Activated B cell treated with CpG ODN at 0.5 μM for 24 hours (primary cell): Measurements from ENCODE around the gene TUBB4A. TPM values are rescaled to one million over a fixed set of nuclear protein-coding genes. Genes with fewer than 3 reads are reported as not detected.

Experiments
- ATAC-seq: fragments of 200-7000 bp; cut with Tn5 transposase; one replicate; pipeline ENCODE4 v1.10.0; 2021; ENCODE audit warnings: low read depth, mild to moderate bottlenecking, moderate library complexity
- CTCF ChIA-PET: fragments of 350-600 bp; sonication (Branson Sonifier 250); formaldehyde crosslinking; loops from one replicate; lab custom pipeline; 2021; ENCODE audit warnings: antibody characterized with exemption; lab: Charles Lee
- POLR2A ChIA-PET: fragments of 350-600 bp; sonication (Branson Sonifier 250); formaldehyde crosslinking; loops from one replicate; lab custom pipeline; 2021; ENCODE audit warnings: antibody characterized with exemption; lab: Charles Lee
- DNase-seq: peaks from one replicate; pipeline ENCODE4 v3.0.0; 2022
- H3K27ac Mint-ChIP-seq: one replicate; pipeline ENCODE4 v1.8.0; 2020; ENCODE audit warnings: mixed read lengths
- H3K27me3 Mint-ChIP-seq: one replicate; pipeline ENCODE4 v1.8.0; 2021; ENCODE audit warnings: mixed read lengths
- H3K36me3 Mint-ChIP-seq: one replicate; pipeline ENCODE4 v1.8.0; 2021; ENCODE audit warnings: low read depth, mixed read lengths
- H3K4me1 Mint-ChIP-seq: one replicate; pipeline ENCODE4 v1.8.0; 2021; ENCODE audit warnings: mixed read lengths
- H3K4me3 Mint-ChIP-seq: one replicate; pipeline ENCODE4 v1.8.0; 2020; ENCODE audit warnings: mild to moderate bottlenecking, mixed read lengths
- H3K9me3 Mint-ChIP-seq: one replicate; pipeline ENCODE4 v1.8.0; 2020; ENCODE audit warnings: mixed read lengths
- intact Hi-C: fragments of 100-400 bp; cut with micrococcal nuclease; formaldehyde crosslinking; loops from one replicate; pipeline ENCODE4 v1.15.1; 2024
- total RNA-seq: library from RNA; stranded (reverse); gene quantifications from 2 replicates; pipeline ENCODE4 v1.2.3, GENCODE V29; 2022
- TF ChIP-seq, protein P1 (sequence below): fragments of 200-600 bp; IDR thresholded peaks from one replicate; pipeline ENCODE4 v1.8.0; 2022; ENCODE audit warnings: antibody characterized with exemption, mild to moderate bottlenecking

Gene TUBB4A
- total RNA-seq, 1 donor from 2014 or later: 13.2 TPM

DNA sequence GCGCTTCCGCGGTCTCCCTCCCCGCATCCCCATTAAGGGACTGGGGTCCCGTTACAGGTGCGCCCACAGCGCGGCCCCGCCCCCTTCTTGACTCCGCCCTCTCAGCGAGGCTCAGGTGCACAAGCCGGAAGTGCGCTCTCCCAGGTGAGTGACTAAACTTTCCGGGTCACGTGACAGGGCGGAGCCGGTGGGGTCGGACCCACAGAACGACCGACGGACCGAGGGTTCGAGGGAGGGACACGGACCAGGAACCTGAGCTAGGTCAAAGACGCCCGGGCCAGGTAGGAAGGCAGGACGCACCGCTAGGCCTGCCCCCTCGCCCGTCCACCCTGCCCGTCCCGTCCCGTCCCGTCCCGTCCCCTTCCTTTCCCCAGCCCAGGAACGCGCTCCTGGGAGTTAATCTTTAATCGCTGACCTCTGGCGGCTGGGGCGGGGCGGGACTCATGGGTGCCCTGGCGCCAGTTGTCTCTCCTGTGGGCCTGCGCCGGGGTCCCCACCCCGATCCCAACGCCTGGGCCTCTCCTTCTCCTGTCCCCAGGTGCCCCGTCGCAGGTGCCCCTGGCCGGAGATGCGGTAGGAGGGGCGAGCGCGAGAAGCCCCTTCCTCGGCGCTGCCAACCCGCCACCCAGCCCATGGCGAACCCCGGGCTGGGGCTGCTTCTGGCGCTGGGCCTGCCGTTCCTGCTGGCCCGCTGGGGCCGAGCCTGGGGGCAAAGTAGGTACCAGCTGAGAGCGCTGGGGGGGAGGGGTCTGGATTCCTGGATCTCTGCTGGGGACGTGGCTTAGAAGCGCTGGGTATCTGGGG lies 37.8 kb downstream of the TUBB4A start, which contains the start of gene CRB3:
Gene CRB3 (plus strand): TSS at position 202 of the 804 bp plus-strand sequence. CDS start 431 bp downstream, at position 633.
- no peaks in the 10 kb centered on the region for H3K9me3 Mint-ChIP-seq
- H3K27me3 Mint-ChIP-seq: peaks cover 3% of the 10 kb centered on the region
- ATAC-seq (no peak), DNase-seq (no peak)
- peak within 1 kb of the TSS; percentile 73 for H3K4me3 Mint-ChIP-seq
- ChIA-PET POLR2A (interaction anchor here (0.6 to 1.7 kb wide), 4 partner anchors 17 to 416 kb away, joined by 3 to 11 read pairs (median 10); partner anchors contain the start of gene DENND1C), CTCF (interaction anchor here (1.3 kb wide), 1 partner anchor 17 kb away, joined by 3 read pairs; the partner anchor contains the start of gene DENND1C)
- intact Hi-C loops: no loop called here
- peaks cover 21% of the 10 kb centered on the region for H3K36me3 Mint-ChIP-seq
- H3K27ac Mint-ChIP-seq: peak within 1 kb of the TSS; percentile 70
- TF ChIP-seq, protein P1, sequence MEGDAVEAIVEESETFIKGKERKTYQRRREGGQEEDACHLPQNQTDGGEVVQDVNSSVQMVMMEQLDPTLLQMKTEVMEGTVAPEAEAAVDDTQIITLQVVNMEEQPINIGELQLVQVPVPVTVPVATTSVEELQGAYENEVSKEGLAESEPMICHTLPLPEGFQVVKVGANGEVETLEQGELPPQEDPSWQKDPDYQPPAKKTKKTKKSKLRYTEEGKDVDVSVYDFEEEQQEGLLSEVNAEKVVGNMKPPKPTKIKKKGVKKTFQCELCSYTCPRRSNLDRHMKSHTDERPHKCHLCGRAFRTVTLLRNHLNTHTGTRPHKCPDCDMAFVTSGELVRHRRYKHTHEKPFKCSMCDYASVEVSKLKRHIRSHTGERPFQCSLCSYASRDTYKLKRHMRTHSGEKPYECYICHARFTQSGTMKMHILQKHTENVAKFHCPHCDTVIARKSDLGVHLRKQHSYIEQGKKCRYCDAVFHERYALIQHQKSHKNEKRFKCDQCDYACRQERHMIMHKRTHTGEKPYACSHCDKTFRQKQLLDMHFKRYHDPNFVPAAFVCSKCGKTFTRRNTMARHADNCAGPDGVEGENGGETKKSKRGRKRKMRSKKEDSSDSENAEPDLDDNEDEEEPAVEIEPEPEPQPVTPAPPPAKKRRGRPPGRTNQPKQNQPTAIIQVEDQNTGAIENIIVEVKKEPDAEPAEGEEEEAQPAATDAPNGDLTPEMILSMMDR: no peak
- H3K4me1 Mint-ChIP-seq: peaks cover 28% of the 10 kb centered on the region

DNA sequence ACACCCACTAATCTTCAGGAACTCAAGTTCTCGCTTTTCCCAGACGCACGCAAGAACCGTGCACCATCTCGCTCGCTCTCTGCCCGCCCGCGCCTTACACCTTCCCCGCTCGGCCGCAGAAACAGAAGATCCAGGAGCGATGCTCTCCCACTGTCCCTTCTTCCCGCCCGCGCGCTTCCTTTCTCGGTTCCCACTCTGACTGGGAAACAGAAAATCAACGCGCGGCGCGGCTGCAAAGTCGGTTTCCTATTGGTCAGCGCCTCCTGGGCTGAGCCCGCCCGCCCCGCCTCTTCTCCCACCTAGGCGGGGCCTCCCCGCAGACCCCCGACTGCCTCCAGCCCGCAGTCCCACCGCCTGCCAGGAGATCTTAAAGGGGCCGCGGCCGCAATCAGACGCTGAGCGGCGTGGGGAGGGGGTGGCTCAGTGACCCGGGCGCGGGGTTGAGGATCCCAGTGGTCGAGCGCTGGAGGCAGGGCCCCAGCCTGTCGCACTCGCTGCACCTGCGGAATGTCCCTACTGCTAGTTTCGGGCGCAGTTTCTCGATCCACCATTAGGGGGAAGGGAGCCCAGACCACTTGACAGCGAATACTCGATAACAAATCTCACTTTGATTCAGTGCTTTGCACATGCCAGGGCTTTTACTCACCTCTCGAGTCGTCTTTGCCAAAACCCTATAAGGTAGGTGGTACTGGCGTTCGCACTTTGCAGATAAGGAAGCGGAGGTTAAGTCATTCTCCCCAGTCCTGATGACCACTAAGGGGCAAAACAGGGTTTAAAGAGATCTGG lies 41.8 kb downstream of the TUBB4A start:
- peak overlapping the region; percentile 90 for H3K4me3 Mint-ChIP-seq
- POLR2A ChIA-PET: interaction anchor here (0.7 to 2.8 kb wide), 7 partner anchors 21 to 57 kb away, joined by 3 to 25 read pairs (median 4); partner anchors contain the start of genes DENND1C and KHSRP
- peaks cover 13% of the 10 kb centered on the region for H3K36me3 Mint-ChIP-seq
- CTCF ChIA-PET: interaction anchor here (1.7 kb wide), 1 partner anchor 21 kb away, joined by 4 read pairs; the partner anchor contains the start of gene DENND1C
- peak overlapping the region; percentile 79 for H3K27ac Mint-ChIP-seq
- no peaks in the 10 kb centered on the region for H3K9me3 Mint-ChIP-seq
- peaks cover 3% of the 10 kb centered on the region for H3K27me3 Mint-ChIP-seq
- H3K4me1 Mint-ChIP-seq: peaks cover 42% of the 10 kb centered on the region
- ATAC-seq (peak; percentile 82), DNase-seq (peak; percentile 90)
- intact Hi-C loops: loop anchor here (1.0 kb wide), 8 partner anchors 21 to 403 kb away; partner anchors contain the start of genes DENND1C, GPR108, GTF2F1 and TUBB4A
- TF ChIP-seq, protein P1: no peak

DNA sequence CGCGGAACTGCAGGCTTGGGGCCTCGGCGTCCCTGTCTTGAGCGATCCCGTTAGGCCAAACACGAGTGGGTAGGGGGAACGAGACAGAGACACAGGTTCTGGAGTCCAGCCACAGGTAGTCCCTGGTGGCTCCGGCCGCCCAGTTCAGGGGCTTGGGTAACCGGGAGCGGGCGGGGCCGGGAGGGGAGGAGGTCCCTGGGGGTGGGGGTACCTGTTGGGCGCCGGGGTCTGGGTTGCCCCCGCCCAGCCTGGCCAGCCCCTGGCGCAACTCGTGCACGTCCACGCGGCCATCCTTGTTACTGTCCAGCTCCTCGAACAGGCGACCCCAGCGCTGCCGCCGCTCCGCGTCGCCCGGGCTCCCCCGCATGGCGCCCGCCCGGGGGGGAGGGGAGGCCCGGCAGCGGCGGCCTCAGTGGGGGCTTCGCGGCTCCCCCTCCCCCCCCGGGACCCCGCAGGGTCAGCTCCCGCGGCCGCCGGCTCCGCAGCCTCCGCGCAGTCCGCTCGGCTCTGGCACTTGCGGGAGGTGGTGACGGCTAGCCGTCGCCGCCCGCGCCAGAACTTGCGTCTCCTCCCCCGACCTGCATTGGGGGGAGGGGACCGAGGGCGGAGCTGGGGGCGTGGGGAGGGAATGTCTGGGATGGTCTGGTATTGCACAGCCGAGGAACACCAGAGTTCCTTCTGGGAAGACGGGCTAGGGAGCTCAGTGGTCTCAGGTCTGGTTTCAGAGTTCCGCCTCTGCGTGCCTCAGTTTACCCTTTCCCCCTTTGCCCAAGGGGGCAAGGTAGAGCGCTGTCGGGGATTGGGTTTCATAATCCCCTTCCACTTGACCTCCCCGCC lies 42.6 kb downstream of the TUBB4A start, which contains the start of gene SLC25A23:
Gene SLC25A23 (minus strand): TSS at position 531 of the 837 bp plus-strand sequence. CDS start 164 bp downstream, at position 367.
- Mint-ChIP-seq H3K27me3 (no peaks in the 10 kb centered on the region), H3K9me3 (no peaks in the 10 kb centered on the region), H3K27ac (peak within 1 kb of the TSS; percentile 79), H3K4me1 (peaks cover 36% of the 10 kb centered on the region), H3K4me3 (peak within 1 kb of the TSS; percentile 90), H3K36me3 (peaks cover 20% of the 10 kb centered on the region)
- intact Hi-C loops: loop anchor here (1.0 kb wide), 8 partner anchors 22 to 404 kb away; partner anchors contain the start of genes DENND1C, GPR108, GTF2F1 and TUBB4A
- TF ChIP-seq, protein P1: no peak
- POLR2A ChIA-PET: interaction anchor here (0.6 to 2.8 kb wide), 10 partner anchors 19 to 128 kb away, joined by 3 to 25 read pairs (median 4); partner anchors contain the start of genes DENND1C and KHSRP
- ATAC-seq (peak; percentile 26), DNase-seq (peak; percentile 63)
- CTCF ChIA-PET: interaction anchor here (1.7 kb wide), 1 partner anchor 21 kb away, joined by 4 read pairs; the partner anchor contains the start of gene DENND1C

DNA sequence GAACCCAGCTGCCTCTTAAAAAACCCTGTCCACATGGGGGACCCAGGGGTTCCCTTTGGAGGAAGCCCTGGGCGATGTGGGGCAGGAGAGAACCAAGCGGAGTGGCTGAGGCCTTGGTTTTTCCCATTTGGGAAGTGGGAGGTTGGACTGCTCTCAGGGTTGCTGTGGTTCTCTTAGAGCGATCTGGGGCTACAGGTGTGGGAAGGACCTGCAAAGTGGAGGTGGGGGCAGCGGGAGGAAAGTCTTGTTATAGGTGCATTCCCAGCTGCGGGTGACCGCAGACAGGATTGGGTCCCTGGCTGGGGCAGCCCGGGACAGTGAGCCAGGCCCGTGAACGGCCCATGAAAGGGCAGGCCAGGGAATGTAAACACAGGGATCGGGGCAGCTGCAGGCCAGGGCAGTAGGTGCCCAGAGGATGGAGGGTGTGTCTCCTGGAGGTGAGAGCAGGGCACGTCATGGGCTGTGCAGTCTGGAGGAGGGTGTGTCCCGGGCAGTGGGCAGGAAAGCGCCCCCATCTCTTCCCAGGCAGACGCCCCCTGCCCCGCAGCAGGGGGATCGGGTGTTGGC lies 43.3 kb downstream of the TUBB4A start:
- Mint-ChIP-seq H3K27me3 (no peaks in the 10 kb centered on the region), H3K4me3 (peak overlapping the region; percentile 83), H3K36me3 (peaks cover 27% of the 10 kb centered on the region), H3K4me1 (peaks cover 30% of the 10 kb centered on the region), H3K27ac (peak overlapping the region; percentile 21), H3K9me3 (no peaks in the 10 kb centered on the region)
- ATAC-seq (no peak), DNase-seq (no peak)
- CTCF ChIA-PET: interaction anchor here (1.7 kb wide), 1 partner anchor 22 kb away, joined by 4 read pairs; the partner anchor contains the start of gene DENND1C
- TF ChIP-seq, protein P1: no peak
- POLR2A ChIA-PET: interaction anchor here (0.6 to 2.8 kb wide), 9 partner anchors 20 to 129 kb away, joined by 3 to 25 read pairs (median 5); partner anchors contain the start of genes DENND1C and KHSRP
- intact Hi-C loops: no loop called here
